Measurements from ENCODE around the gene PATJ.

Gene PATJ

DNA sequence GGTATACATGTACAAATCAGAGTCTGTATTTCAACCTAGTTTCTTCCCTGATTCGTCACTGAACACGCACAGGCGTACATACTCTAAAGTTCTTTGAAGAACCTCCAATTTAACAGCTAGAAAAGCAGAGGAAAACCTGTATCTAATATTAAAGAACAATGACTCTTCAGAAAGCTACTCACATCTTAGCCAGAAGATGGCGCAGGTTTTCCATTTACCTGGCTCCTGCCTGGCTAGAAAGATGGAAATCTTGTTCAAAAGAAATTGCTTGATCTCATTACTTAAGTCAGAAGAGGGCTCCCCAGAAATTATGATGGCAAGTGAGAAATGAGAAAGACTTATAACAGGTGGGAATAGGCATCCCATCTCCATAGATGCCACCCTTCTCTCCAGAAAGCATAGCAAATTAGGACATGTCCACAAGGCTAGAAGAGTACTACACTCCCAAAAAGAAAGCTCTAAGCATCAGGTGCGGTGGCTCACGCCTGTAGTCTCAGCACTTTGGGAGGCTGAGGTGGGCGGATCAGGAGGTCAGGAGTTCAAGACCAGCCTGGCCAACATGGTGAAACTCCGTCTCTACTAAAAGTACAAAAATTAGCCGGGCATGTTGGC is 433.4 kb downstream of the PATJ start:
- Histone ChIP-seq H3K27ac (replicated peaks) (no peak overlapping the region), H3K27me3 (ENCODE audit: insufficient read depth, poor library complexity, severe bottlenecking) (no peaks in the 10 kb centered on the region), H3K4me3 (replicated peaks; ENCODE audit: insufficient read depth, low read length) (no peak overlapping the region)
- DNase-seq (ENCODE audit: low read depth in 1 of 2, low spot score in 1 of 2) = peak in 1 of 2 experiments; percentile 24
- TF ChIP-seq CTCF (IDR thresholded peaks at IDR 0.05; ENCODE audit: insufficient read depth, low read length) (peak; percentile 50), REST (IDR thresholded peaks at IDR 0.05; ENCODE audit: insufficient replicate concordance, low read depth) (no peak)

DNA sequence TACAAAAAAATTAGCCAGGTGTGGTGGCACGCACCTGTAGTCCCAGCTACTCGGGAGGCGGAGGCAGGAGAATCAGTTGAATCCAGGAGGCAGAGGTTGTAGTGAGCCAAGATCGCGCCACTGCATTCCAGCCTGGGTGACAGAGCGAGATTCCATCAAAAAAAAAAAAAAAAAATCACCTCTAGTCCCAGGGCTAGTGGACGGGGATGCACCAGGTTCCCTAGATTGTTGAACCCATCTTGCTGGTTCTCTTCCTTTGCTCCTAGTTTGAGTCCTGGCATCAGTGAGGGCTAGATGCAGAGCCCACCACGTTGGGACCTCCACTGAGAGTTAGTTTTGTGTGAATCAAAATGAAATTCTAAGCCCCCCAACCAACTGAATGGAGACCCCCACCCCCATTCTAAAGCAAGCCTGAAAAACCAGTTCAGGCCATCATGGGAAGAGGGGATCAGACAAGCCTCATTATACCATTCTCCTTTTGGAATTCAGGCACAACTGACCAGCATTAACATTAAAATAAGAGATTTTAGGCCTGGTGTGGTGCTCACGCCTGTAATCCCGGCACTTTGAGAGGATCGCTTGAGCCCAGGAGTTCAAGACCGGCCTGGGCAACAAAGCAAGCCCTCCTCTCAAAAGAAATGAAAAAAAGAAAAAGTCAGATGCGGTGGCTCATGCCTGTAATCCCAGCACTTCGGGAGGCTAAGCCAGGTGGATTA is 434.5 kb downstream of the PATJ start:
- H3K27me3 ChIP-seq (ENCODE audit: insufficient read depth, poor library complexity, severe bottlenecking) = no peaks in the 10 kb centered on the region

More for the DNA sequence above, 434.5 kb downstream of the PATJ start:
- DNase-seq (ENCODE audit: low read depth in 1 of 2, low spot score in 1 of 2) = no peak
- TF ChIP-seq CTCF (IDR thresholded peaks at IDR 0.05; ENCODE audit: insufficient read depth, low read length) (no peak), POLR2AphosphoS5 (IDR thresholded peaks at IDR 0.05; ENCODE audit: low read depth) (no peak), GABPA (IDR thresholded peaks at IDR 0.05; ENCODE audit: low read depth) (no peak), SPI1 (IDR thresholded peaks at IDR 0.05; ENCODE audit: borderline replicate concordance, low read depth) (no peak), REST (IDR thresholded peaks at IDR 0.05; ENCODE audit: insufficient replicate concordance, low read depth) (no peak)
- H3K4me3 ChIP-seq (replicated peaks; ENCODE audit: insufficient read depth, low read length) = no peak overlapping the region
- no peak overlapping the region for H3K27ac ChIP-seq (replicated peaks)

Measured in HL-60 (cell line).